Thoracic aorta (tissue), 2 donors: Measurements from ENCODE around the gene PIGO. TPM values are rescaled to one million over a fixed set of nuclear protein-coding genes. Genes with fewer than 3 reads are reported as not detected.
A peak's percentile ranks its signal among the peaks of the same experiment; 100 is the strongest.

Source experiments
- ATAC-seq: fragments of 150-250 bp; one replicate; pipeline ENCODE4 v1.8.0; 2017; ENCODE audit warnings: low read depth; ENCODE audit not compliant: insufficient number of reproducible peaks, low FRiP score
- DNase-seq: peaks from one replicate; pipeline ENCODE4 v3.0.0-alpha.2; 2020; ENCODE audit warnings: low spot score
- H3K27ac ChIP-seq, 2 donors: fragments of 200-600 bp; sonication (generic); 1 replicate in 1 of 2; 2 replicates in 1 of 2; pipeline ENCODE4 v1.5.1; 2016; ENCODE audit warnings: mild to moderate bottlenecking in 2 of 2, moderate library complexity in 2 of 2
- H3K27me3 ChIP-seq: fragments of 200-600 bp; sonication (generic); replicated peaks from 2 replicates; pipeline ENCODE4 v1.6.0; 2016; ENCODE audit warnings: mild to moderate bottlenecking; ENCODE audit not compliant: insufficient read depth
- H3K36me3 ChIP-seq: fragments of 200-600 bp; sonication (generic); one replicate; pipeline ENCODE4 v1.5.1; 2016
- H3K4me1 ChIP-seq, 2 donors: fragments of 200-600 bp; sonication (generic); 1 replicate in 1 of 2; 2 replicates in 1 of 2; pipeline versions ENCODE4 v1.5.1 to v1.6.0; 2016; ENCODE audit warnings: low read depth in 2 of 2, mild to moderate bottlenecking in 1 of 2; ENCODE audit not compliant: control insufficient read depth in 1 of 2
- H3K4me3 ChIP-seq: fragments of 200-600 bp; sonication (generic); 2 replicates; pipeline ENCODE4 v1.5.1; 2016; ENCODE audit warnings: mild to moderate bottlenecking
- H3K9me3 ChIP-seq: fragments of 200-600 bp; sonication (generic); 2 replicates; pipeline ENCODE4 v1.5.1; 2016
- CTCF ChIP-seq: fragments of 200-600 bp; sonication (generic); IDR thresholded peaks from one replicate; pipeline ENCODE4 v1.5.1; 2019; ENCODE audit warnings: antibody characterized with exemption
- total RNA-seq, 2 donors: library from RNA; depleted of rRNA; stranded (reverse); fragments of >200 nt; gene quantifications; one replicate each; pipeline versions ENCODE4 v1.1.0 to v1.2.3, GENCODE V29; 2016

PIGO gene
- total RNA-seq, 2 donors from 2014 or later, result 10.8 to 13.9 TPM

GRCh38 chr9:35114840-35115628, 18.6 kb upstream of the PIGO start:
- TF ChIP-seq CTCF, result no peak
- H3K36me3 ChIP-seq, result no peaks in the 10 kb centered on the region
- H3K27ac ChIP-seq, result peak overlapping the region; percentile 92 to 95
- ATAC-seq (no peak), DNase-seq (no peak)
- H3K27me3 ChIP-seq, result no peaks in the 10 kb centered on the region
- H3K9me3 ChIP-seq, result no peaks in the 10 kb centered on the region
- peaks cover 37 to 58% of the 10 kb centered on the region in 2 donors for H3K4me1 ChIP-seq
- H3K4me3 ChIP-seq, result peak overlapping the region; percentile 79

- ATAC-seq (peak; percentile 0), DNase-seq (peak; percentile 67)
- Histone ChIP-seq H3K27ac (peak overlapping the region; percentile 92 to 95), H3K4me1 (peaks cover 42 to 66% of the 10 kb centered on the region in 2 donors), H3K4me3 (peak overlapping the region; percentile 79), H3K9me3 (no peaks in the 10 kb centered on the region), H3K27me3 (no peaks in the 10 kb centered on the region), H3K36me3 (no peaks in the 10 kb centered on the region)
- TF ChIP-seq CTCF, result no peak
Measured at GRCh38 chr9:35114113-35114839, 17.9 kb upstream of the PIGO start.

GRCh38 chr9:35112257-35113020, 16.0 kb upstream of the PIGO start:
- Histone ChIP-seq H3K36me3 (peaks cover 13% of the 10 kb centered on the region), H3K27me3 (no peaks in the 10 kb centered on the region), H3K4me3 (peak overlapping the region; percentile 96), H3K4me1 (peaks cover 41 to 69% of the 10 kb centered on the region in 2 donors), H3K9me3 (no peaks in the 10 kb centered on the region), H3K27ac (peak overlapping the region; percentile 92 to 99)
- DNase-seq, result peak; percentile 72
- no peak for ATAC-seq
- TF ChIP-seq CTCF, result no peak

- peak; percentile 95 for DNase-seq
- no peak for TF ChIP-seq CTCF
- Histone ChIP-seq H3K27ac (peak overlapping the region; percentile 98 to 99), H3K4me3 (peak overlapping the region; percentile 96), H3K9me3 (no peaks in the 10 kb centered on the region), H3K36me3 (peaks cover 23% of the 10 kb centered on the region), H3K4me1 (peaks cover 39 to 60% of the 10 kb centered on the region in 2 donors), H3K27me3 (no peaks in the 10 kb centered on the region)
- peak; percentile 69 for ATAC-seq
Measured at GRCh38 chr9:35111001-35111933, 14.9 kb upstream of the PIGO start.
